GM21381 (cell line): ENCODE results near the gene ATPAF1.
A peak's percentile ranks its signal among the peaks of the same experiment; 100 is the strongest.

ENCODE experiments used
- ATAC-seq: cut with Tn5 transposase; IDR thresholded peaks from one replicate; pipeline ENCODE4 v1.9.1; 2021; ENCODE audit warnings: mild to moderate bottlenecking, moderate library complexity; ENCODE audit not compliant: unreplicated experiment

The ATPAF1 gene

GRCh38 chr1:46616277-46617107 is 51.7 kb downstream of the ATPAF1 start, which contains the start of gene MOB3C:
Gene MOB3C, minus strand, starts transcription at chr1:46616811. Its CDS starts 3,490 bp downstream, at chr1:46613321.
- peak; percentile 64 for ATAC-seq

- no peak for ATAC-seq
These were observed 52.4 kb downstream of the ATPAF1 start for GRCh38 chr1:46615735-46616134.

GRCh38 chr1:46615088-46615487 is 53.1 kb downstream of the ATPAF1 start:
- ATAC-seq: no peak

DNA sequence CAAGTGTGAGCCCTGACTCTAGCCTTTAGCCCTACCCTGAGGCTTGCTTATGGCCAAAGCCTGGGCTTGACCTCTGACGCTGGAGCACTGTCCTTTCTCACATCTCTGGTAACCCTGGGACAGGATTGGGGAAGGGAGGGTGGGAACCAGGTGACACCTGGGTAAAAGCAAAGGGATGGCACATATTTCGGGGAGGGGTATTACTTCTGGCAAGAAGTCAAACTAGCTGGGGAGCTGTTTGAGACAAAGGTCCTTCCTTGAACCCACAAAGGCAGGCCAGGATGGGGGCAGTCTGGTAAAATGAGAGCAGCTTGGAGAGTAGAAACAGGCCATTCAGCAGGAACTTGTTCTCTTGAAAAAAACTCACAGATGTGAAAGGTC is 53.6 kb downstream of the ATPAF1 start:
- no peak for ATAC-seq

DNA sequence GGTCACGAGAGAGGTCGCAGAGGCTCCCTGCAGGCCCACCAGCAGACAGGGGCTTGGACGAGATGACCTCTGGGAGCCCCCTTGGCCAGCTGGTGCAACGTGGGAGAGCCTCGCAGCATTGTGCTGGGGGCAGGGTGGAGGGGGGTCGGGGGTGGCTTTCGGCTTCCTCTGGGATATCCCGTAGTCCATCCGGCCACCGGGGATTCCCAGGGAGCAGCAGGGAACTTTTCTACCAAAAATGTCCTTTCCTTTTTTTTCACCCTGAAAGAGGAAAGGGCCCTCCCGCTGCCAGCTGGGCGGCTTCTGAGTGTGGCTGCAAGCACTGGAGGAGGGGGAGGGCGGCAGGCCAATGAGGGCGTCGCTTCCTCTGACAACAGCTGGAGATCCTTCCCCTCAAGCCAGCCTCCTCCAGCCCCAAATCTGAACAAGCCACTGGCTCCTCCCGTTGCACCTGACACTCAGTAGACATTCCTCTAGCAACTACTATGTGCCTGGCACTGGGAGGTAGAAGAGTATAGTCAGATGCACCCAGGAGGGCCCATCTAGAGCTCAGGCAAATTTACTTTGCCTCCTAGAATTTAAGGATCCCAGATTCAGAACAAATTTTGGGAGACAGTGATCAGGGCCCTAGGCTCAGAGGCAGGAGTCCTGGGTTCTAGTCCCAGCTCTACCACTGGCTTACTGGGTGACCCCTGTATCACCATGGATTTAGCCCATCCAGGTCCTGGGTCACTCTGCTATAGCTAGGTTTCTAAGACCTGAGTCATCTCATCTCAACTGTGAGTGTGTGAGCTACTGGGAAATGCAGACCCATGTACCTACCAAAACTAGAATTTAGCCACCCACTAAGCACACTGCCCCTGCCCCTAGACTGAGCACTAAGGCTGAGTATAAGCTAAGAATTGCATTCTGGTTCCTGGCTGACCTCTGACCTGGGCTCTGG is 54.2 kb downstream of the ATPAF1 start:
- ATAC-seq: peak; percentile 48

DNA sequence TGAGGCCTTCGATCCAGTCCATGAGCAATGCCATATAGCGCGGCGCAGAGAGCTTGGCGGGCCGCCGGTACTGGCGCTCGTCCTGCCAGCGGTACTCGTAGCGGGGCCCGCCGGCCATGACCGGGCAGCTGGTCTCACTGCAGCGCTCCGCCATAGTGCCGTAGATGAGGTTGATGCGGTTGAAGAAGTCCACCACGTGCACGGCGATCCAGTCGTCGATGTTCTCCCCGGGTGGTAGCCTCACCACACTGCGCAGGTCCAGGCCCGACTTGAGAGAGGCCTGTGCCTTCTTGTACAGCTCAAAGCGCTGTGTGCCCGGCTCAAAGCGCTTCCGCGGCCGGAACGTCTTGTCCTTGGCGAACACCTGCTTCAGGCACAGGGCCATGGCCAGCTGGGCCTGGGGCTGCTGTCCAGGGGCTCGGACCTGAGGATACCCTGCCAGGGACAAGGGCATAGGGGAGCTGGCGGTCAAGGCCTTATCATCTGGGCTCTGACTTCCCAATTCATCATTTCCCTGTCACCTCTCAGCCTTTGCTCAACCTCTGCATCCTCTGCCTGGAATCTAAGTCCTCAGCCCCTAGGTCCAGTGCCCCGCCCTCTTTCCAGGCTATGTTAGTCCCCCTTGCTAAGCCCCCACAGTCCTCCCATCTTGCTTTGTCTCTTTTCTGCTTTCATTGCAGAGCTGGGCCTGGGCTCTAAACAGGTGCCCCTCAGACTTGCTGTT is 55.1 kb downstream of the ATPAF1 start:
- no peak for ATAC-seq

DNA sequence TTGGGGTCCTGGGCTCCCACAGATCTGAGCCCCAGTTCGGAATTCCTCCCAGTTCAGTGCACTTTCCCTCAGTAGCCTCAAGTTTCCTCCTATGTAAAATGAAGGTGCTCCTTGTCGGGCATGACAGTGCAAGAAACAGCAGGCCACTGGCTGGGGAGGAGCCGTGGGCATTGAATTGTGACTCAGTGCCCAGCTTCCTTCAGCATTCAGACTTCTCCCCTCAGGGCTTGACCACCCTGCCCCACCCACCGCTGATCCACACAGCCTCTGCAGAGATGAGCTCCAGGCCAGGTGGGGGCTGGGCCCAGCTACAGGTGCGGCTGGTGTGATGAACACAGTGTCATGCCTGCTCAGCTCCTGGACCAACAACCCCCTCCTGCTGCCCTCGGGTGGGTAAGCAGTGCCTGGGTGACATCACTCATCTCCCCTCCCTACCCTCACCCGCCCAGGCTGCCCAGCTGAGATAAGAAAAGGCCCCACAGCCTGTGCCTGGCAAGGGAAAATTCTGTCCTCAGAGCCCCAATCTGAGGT is 56.4 kb downstream of the ATPAF1 start:
- ATAC-seq: no peak

DNA sequence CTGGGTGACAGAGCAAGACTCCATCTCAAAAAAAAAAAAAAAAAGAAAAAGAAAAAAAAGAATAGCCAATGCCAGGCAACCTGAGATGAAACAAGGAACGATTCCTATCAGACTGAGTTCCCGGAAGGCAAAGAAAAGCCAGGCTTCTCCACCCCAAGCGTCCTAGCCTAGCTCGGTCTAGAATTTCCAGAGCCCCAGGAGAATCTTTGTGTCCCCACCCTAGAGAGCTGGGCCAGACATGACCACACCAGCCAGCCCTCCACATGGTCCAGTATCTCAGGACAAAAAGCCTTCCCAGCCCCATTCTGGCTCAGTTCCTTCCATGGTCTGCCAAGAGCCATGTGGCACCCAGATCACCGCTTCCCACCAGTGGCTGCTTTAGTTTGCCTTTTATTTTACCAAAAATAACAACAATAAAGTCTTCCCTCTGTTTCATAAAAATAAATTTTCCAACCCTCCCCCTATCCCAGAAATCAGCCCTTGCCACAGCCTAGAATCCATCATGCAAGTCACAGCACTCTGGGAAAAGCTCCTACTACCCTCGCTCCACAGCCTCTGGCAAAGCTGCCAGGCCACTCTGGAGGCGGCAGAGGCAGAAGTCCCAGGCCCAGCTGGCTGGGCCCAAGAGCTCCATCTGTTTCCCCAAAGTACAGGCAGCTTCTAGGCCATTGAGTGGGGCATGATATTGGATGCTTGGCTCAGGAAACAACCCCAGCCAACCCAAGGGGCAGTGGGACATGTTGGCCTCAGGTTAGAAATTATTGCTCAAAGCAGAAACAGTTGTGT is 60.6 kb downstream of the ATPAF1 start:
- ATAC-seq: no peak

GRCh38 chr1:46606255-46606965 is 61.8 kb downstream of the ATPAF1 start:
- no peak for ATAC-seq

GRCh38 chr1:46605232-46605631 is 62.9 kb downstream of the ATPAF1 start:
- no peak for ATAC-seq

DNA sequence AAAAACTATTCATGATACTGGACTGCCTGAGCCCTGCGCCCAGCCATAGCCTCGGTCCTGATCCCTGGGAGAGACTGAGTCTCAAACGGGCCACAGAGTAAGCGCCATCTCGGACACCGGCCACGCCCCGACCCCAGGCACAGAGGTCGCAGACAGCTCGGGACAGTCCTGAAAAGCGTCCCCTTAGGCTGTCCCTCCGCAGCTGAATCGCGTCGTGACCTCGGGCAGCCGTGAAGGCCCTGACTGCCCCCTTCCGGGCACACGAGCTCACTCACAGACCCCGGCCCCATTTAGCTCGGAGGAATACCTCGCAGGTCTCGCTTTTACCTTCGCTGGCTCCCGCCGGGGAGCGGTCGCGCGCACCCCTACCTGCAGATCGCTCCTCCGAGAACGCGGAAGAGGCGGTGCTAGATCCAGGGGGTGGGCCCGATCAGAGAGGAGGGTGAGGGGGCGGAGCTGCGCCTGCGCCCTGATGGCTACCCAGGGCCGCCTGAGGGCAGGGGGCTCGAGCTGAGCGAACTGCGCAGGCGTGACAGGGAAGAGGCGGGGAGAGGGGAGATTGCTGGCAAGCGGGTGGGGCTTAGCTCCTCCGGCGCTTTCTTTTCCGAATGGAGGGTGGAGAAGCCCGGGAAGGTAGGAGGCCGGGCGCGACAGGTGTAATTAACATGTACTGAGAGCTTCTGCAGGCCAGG is 64.2 kb downstream of the ATPAF1 start, which contains the start of gene MKNK1:
Gene MKNK1 (minus strand): TSS at position 411 of the 692 bp plus-strand sequence. CDS start 20,941 bp downstream, outside the sequence.
- peak; percentile 93 for ATAC-seq

DNA sequence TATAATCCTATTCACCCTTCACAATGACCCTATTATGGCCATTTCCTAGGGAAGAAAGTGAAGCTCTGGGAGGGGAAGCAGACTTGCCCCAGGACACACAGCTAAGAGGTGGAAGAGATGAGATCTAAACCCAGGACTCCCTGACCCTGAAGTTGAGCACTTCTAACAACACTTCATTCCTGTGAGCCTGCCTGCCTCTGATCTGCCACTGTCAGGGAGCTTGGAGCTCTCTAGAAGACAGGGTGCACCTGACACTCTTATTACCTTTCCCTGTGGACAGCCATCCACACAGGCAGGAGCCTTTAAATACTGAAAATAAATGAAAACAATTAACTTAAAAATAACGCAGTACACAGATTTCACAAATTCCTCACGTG is 64.7 kb downstream of the ATPAF1 start:
- ATAC-seq: no peak

DNA sequence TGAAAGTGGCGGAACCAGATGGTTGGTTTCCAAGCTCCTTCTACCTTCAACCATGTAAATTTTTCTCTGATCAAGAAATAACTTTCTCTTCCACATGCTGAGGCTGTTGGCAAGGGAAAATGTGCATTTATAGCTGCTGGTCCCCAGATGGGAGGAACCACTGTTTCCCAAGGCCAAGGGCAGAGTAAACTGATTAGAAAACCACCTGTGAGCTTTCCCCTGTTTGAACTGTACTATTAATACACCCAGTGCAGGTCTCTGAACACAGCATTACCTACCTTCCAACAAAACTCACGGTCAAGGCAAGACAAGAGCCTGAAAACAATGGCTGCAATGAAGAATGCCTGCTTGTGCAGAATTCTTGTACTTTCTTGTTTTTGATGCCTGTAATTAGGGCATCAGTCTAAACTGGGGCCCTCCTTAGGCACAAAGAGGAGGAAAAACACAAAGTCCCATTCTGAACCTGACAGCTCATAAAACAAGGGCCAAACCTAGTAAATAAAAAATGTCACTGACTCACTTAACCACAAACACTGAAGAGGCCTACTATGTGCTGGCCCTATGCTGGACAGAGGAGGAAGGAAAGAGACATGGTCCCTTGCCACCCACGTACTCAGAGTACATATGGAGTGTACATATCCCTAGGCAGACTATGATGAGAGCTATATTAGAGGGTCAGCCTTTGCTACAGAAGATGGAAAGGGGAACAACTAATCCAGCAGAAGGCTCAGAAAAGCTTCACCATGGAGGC is 66.7 kb downstream of the ATPAF1 start:
- ATAC-seq: no peak

GRCh38 chr1:46599059-46599970 is 68.8 kb downstream of the ATPAF1 start:
- no peak for ATAC-seq

DNA sequence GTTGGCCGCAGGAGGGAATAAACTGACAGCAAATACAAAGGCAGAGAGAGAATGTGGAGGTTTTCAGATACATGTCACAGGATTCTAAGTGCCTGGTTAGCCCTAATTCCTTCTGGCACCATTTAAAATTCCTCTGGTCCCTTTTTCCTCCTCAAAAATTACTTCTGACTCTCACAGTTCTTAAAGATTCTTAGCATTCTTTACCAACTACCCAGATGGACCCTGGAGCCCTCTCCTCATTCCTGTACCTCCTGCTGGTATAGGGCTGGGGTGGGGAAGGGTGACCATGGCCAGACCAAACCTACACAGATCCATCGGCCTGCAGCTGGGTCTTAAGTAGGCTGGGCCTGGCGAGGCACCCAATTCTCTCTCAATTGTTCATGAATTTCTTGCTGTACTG is 71.3 kb downstream of the ATPAF1 start:
- no peak for ATAC-seq

GRCh38 chr1:46596036-46596435 is 72.1 kb downstream of the ATPAF1 start:
- no peak for ATAC-seq

DNA sequence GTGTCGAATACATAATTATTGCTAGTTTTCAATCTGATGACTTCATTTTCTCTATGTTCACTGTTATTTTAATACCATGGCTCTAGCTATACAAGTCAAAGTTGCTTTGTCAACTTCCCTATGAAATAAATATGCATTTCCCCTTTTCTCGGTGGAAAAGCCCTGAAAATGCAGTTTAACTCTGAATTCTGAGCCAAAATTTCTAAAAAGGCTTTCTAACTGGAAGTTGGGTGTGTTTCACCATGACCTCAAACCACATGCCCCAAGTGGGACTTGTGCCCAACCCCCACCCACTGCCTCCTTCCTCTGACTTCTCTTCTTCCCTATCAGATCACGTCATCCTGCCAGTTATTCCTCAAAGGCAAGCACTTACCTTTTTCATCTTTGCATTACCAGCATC is 73.0 kb downstream of the ATPAF1 start:
- ATAC-seq: no peak
